WERI-Rb-1 (cell line): Measurements from ENCODE around the gene VWA5A.

Source experiments
- DNase-seq: peaks from one replicate; pipeline ENCODE4 v3.0.0-alpha.2; 2020
- H3K27ac ChIP-seq: fragments of 250-450 bp; sonication (Bioruptor Pico); 2 replicates; pipeline ENCODE4 v1.5.1; 2020; ENCODE audit warnings: mild to moderate bottlenecking, moderate library complexity
- H3K27me3 ChIP-seq: fragments of 250-450 bp; sonication (Bioruptor Pico); 2 replicates; pipeline ENCODE4 v1.5.1; 2021; ENCODE audit warnings: mild to moderate bottlenecking, low read depth, moderate library complexity; ENCODE audit not compliant: insufficient read depth, severe bottlenecking
- H3K36me3 ChIP-seq: fragments of 250-450 bp; sonication (Bioruptor Pico); 2 replicates; pipeline ENCODE4 v1.5.1; 2020; ENCODE audit warnings: mild to moderate bottlenecking, moderate library complexity
- H3K4me3 ChIP-seq: 2 replicates; pipeline ENCODE4 v1.5.1; 2011; ENCODE audit warnings: low read depth, mild to moderate bottlenecking, control low read depth, low read length
- H3K9me3 ChIP-seq: fragments of 250-450 bp; sonication (Bioruptor Pico); 2 replicates; pipeline ENCODE4 v1.5.1; 2021; ENCODE audit warnings: mild to moderate bottlenecking, moderate library complexity; ENCODE audit not compliant: severe bottlenecking
- TF ChIP-seq, protein P1 (sequence below): IDR thresholded peaks from 2 replicates; pipeline ENCODE4 v1.5.1; 2011; ENCODE audit warnings: low read depth, mild to moderate bottlenecking, control low read depth, inconsistent platforms, low read length

The VWA5A gene

DNA sequence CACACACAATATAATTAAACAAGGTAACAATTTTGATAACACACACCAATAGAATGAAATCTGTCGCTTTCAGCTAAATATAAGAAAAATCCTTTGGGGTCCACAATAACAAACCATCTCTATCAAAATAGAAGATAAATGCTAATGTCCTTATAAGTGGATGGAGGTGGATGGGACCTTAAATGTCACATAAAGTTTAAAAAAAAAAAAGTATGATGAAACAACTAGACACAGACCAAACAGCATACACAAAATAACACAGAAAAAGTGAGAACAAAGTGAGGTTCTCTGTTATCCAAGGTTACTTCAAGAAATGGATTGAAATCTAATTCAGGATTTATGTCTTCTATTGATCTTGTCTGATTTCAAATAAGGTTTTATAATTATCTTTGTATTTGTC lies 57.3 kb downstream of the VWA5A start:
- no peaks in the 10 kb centered on the region for H3K27me3 ChIP-seq
- H3K4me3 ChIP-seq, result no peak overlapping the region
- H3K36me3 ChIP-seq, result no peaks in the 10 kb centered on the region
- H3K9me3 ChIP-seq, result no peaks in the 10 kb centered on the region
- TF ChIP-seq, protein P1, sequence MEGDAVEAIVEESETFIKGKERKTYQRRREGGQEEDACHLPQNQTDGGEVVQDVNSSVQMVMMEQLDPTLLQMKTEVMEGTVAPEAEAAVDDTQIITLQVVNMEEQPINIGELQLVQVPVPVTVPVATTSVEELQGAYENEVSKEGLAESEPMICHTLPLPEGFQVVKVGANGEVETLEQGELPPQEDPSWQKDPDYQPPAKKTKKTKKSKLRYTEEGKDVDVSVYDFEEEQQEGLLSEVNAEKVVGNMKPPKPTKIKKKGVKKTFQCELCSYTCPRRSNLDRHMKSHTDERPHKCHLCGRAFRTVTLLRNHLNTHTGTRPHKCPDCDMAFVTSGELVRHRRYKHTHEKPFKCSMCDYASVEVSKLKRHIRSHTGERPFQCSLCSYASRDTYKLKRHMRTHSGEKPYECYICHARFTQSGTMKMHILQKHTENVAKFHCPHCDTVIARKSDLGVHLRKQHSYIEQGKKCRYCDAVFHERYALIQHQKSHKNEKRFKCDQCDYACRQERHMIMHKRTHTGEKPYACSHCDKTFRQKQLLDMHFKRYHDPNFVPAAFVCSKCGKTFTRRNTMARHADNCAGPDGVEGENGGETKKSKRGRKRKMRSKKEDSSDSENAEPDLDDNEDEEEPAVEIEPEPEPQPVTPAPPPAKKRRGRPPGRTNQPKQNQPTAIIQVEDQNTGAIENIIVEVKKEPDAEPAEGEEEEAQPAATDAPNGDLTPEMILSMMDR, result no peak
- no peak overlapping the region for H3K27ac ChIP-seq
- DNase-seq, result no peak

DNA sequence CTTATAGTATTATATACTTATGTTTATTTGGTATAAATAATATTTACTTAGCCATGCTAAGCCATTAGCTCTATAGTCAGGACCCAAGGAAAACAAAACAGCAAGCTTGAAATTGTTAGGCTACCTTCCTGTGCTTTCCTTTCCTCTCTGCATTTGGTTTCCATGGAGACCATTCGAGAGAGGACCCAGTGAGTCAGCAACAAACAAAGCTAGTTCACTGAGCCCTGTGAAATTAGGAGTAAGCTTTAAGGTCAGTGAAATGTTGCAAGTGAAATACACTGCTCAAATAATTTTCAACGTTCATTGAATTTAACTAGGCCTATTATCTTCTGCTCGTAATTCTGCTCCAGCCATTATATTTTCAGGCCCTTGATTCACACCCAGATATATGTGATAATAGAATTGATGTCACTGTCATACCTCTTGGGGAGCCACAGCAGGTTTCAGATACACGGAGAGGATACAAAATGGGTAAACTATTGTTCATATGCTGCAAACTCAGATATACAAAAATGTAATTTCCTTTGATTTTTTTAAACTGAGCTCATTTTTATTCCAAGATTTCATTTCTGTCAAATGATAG lies 58.8 kb downstream of the VWA5A start:
- Histone ChIP-seq H3K27ac (no peak overlapping the region), H3K4me3 (no peak overlapping the region), H3K9me3 (no peaks in the 10 kb centered on the region), H3K27me3 (no peaks in the 10 kb centered on the region), H3K36me3 (no peaks in the 10 kb centered on the region)
- TF ChIP-seq, protein P1, result no peak
- no peak for DNase-seq

DNA sequence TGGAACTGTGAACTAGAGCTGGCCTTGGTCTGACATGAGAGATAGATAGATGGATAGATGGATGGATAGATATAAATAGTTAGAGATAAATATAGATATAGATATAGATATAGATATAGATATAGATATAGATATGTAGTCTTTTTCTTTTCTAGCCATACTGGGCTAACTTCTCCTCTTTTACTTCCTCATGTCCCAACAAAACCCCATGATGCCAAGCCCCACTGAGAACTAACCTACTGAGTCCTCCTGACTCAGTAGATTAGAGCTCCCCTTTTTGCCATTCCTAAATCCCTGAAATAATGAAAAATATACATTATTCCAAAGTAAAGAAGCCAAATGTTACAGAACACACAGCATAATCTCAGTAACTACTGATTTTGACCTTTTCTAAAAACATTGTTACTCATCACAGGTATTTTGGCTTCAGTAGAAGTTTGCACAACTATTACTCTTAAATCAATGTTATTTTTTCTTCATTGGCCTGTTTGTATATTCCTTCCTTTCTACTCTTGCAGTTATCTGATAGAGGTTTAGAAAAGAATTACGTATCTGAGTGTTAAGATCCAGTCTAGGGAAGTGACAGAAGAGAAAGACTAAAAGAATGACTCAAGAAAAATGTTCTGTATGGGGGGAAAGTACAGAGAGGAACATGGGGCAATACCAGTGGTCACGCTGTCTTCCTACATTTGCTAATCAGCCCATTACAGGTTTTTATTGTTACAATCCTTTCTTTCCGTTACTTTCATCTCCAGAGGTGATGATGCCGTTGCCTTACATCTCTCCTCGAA lies 61.9 kb downstream of the VWA5A start:
- Histone ChIP-seq H3K27ac (no peak overlapping the region), H3K4me3 (no peak overlapping the region), H3K36me3 (no peaks in the 10 kb centered on the region), H3K9me3 (no peaks in the 10 kb centered on the region), H3K27me3 (no peaks in the 10 kb centered on the region)
- no peak for DNase-seq
- TF ChIP-seq, protein P1, result no peak

DNA sequence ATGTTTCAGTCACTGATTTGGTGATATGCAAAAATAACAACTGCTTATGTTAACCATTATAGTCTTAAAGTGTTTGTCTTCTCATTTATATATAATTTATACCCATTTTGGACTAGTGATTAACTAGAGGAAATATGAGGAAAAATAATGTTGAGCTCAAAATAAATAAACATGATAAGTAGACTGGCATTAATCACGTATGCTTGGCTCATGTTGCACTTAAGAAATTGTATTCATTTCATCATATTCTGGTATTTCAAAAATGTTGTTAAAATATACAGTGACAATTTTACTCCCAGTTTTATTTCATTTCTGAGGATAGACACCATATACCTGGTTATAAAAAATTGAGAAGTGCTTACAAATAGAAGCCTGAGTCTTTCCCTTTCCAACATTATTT lies 64.1 kb downstream of the VWA5A start:
- H3K27ac ChIP-seq, result no peak overlapping the region
- H3K9me3 ChIP-seq, result no peaks in the 10 kb centered on the region
- no peak overlapping the region for H3K4me3 ChIP-seq
- no peak for DNase-seq
- no peaks in the 10 kb centered on the region for H3K36me3 ChIP-seq
- no peaks in the 10 kb centered on the region for H3K27me3 ChIP-seq
- TF ChIP-seq, protein P1, result no peak

DNA sequence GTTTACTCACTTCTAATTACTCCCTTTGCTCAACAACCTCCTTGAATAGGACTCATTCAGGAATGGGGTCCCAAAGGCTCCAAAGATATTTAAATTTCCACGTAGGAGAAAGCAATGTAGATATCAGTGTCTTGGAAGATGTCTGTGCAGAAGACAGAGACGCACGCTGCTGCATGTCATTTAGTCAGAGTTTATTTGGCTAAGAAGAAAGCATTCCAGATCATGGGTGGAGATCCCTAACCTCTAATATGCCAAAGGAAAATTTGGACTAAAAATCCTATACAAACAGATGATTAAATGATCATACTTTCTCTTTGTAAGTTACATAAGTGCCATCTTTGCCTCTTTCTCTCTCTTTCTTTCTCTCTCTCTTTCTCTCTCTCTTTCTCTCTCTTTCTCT lies 67.8 kb downstream of the VWA5A start, which contains the start of gene OR10D3:
Gene OR10D3, plus strand, starts transcription at position 278 of the 400 bp plus-strand sequence. CDS start 1,925 bp downstream, outside the sequence.
- Histone ChIP-seq H3K9me3 (no peaks in the 10 kb centered on the region), H3K27me3 (peaks cover 4% of the 10 kb centered on the region), H3K27ac (no peak within 1 kb of the TSS), H3K4me3 (no peak within 1 kb of the TSS), H3K36me3 (no peaks in the 10 kb centered on the region)
- no peak for DNase-seq
- TF ChIP-seq, protein P1, result no peak
